IMR-90 (cell line): ENCODE results near the gene PTPRO. TPM values are rescaled to one million over a fixed set of nuclear protein-coding genes. Genes with fewer than 3 reads are reported as not detected.

Experiments used
- ATAC-seq: fragments of 200-7000 bp; cut with Tn5 transposase; 2 replicates; pipeline ENCODE4 v1.9.1; 2020; ENCODE audit warnings: low read depth, mild to moderate bottlenecking, moderate library complexity
- BruUV-seq: library from RNA; stranded (reverse); fragments of 400-500 nt; replicated peaks from 2 replicates; lab custom pipeline; 2021; lab: Mats Ljungman, UMichigan
- CTCF ChIA-PET: fragments of 300-600 bp; formaldehyde crosslinking; extraction: SDS; loops from one replicate; lab custom pipeline; 2021; ENCODE audit warnings: antibody characterized with exemption; lab: Yijun Ruan, JAX
- POLR2A ChIA-PET: fragments of 300-600 bp; sonication (Branson Sonifier 250); formaldehyde crosslinking; loops from one replicate; lab custom pipeline; 2022; ENCODE audit warnings: antibody characterized with exemption; ENCODE audit not compliant: unreplicated experiment; lab: Charles Lee
- DNase-seq: peaks from one replicate; pipeline ENCODE4 v3.0.0; 2013
- H2AFZ ChIP-seq: replicated peaks from 2 replicates; pipeline ENCODE3; 2013; ENCODE audit warnings: low read length, mild to moderate bottlenecking; ENCODE audit not compliant: poor library complexity
- H2AK5ac ChIP-seq: 2 replicates; pipeline ENCODE4 v1.6.1; 2013; ENCODE audit warnings: low read depth, low read length, inconsistent platforms
- H2AK9ac ChIP-seq: replicated peaks from 2 replicates; pipeline ENCODE3; 2013; ENCODE audit warnings: mild to moderate bottlenecking, low read depth, low read length, moderate library complexity; ENCODE audit not compliant: poor library complexity
- H2BK120ac ChIP-seq: 2 replicates; pipeline ENCODE4 v1.6.1; 2013; ENCODE audit warnings: low read depth, low read length, inconsistent platforms
- H2BK15ac ChIP-seq: 3 replicates; pipeline ENCODE4 v1.6.1; 2013; ENCODE audit warnings: low read depth, low read length, inconsistent platforms
- H2BK20ac ChIP-seq: 2 replicates; pipeline ENCODE4 v1.6.1; 2013; ENCODE audit warnings: low read depth, mild to moderate bottlenecking, inconsistent platforms, low read length, moderate library complexity
- H2BK5ac ChIP-seq: 2 replicates; pipeline ENCODE4 v1.6.1; 2013; ENCODE audit warnings: mild to moderate bottlenecking, low read depth, low read length, inconsistent platforms; ENCODE audit not compliant: poor library complexity, severe bottlenecking
- H3K14ac ChIP-seq: replicated peaks from 2 replicates; pipeline ENCODE4 v1.6.1; 2013; ENCODE audit warnings: low read depth, low read length, inconsistent platforms
- H3K18ac ChIP-seq: 2 replicates; pipeline ENCODE4 v1.6.1; 2013; ENCODE audit warnings: low read depth, low read length, control low read depth
- H3K23ac ChIP-seq: 2 replicates; pipeline ENCODE4 v1.6.1; 2013; ENCODE audit warnings: low read depth, low read length, inconsistent platforms
- H3K27ac ChIP-seq: 2 replicates; pipeline ENCODE4 v1.5.1; 2013; ENCODE audit warnings: mild to moderate bottlenecking, control low read depth, low read length; ENCODE audit not compliant: insufficient read depth
- H3K27me3 ChIP-seq: 2 replicates; pipeline ENCODE4 v1.6.1; 2013; ENCODE audit warnings: low read length; ENCODE audit not compliant: control insufficient read depth, insufficient read depth
- H3K36me3 ChIP-seq: 2 replicates; pipeline ENCODE4 v1.6.1; 2013; ENCODE audit warnings: low read length, mixed read lengths; ENCODE audit not compliant: control insufficient read depth, insufficient read depth
- H3K4ac ChIP-seq: 2 replicates; pipeline ENCODE4 v1.6.1; 2013; ENCODE audit warnings: low read depth, low read length, inconsistent platforms
- H3K4me1 ChIP-seq: 2 replicates; pipeline ENCODE4 v1.6.1; 2013; ENCODE audit warnings: low read length, mixed read lengths; ENCODE audit not compliant: control insufficient read depth, insufficient read depth
- H3K4me2 ChIP-seq: 2 replicates; pipeline ENCODE4 v1.6.1; 2013; ENCODE audit warnings: low read depth, mild to moderate bottlenecking, control low read depth, low read length, moderate library complexity
- H3K4me3 ChIP-seq: 2 replicates; pipeline ENCODE4 v1.5.1; 2013; ENCODE audit warnings: low read depth, mild to moderate bottlenecking, control low read depth, low read length, moderate library complexity; ENCODE audit not compliant: insufficient read depth
- H3K56ac ChIP-seq: 2 replicates; pipeline ENCODE4 v1.6.1; 2013; ENCODE audit warnings: low read length, inconsistent platforms; ENCODE audit not compliant: insufficient read depth; ENCODE audit errors: extremely low read depth
- H3K79me1 ChIP-seq, 2 experiments: 2 replicates each; pipeline ENCODE4 v1.6.1; 2013; ENCODE audit warnings: low read length in 2 of 2, inconsistent platforms in 1 of 2, low read depth in 1 of 2
- H3K9ac ChIP-seq: 2 replicates; pipeline ENCODE4 v1.6.1; 2013; ENCODE audit warnings: low read depth, low read length, control low read depth
- H3K9me1 ChIP-seq: 2 replicates; pipeline ENCODE4 v1.6.1; 2013; ENCODE audit warnings: low read length, inconsistent platforms; ENCODE audit not compliant: insufficient read depth
- H3K9me3 ChIP-seq: 2 replicates; pipeline ENCODE4 v1.6.1; 2013; ENCODE audit warnings: low read length; ENCODE audit not compliant: control insufficient read depth, insufficient read depth
- H4K20me1 ChIP-seq: 2 replicates; pipeline ENCODE4 v1.6.1; 2013; ENCODE audit warnings: low read length, inconsistent platforms; ENCODE audit not compliant: insufficient read depth
- H4K5ac ChIP-seq: 2 replicates; pipeline ENCODE4 v1.6.1; 2013; ENCODE audit warnings: mild to moderate bottlenecking, low read depth, low read length, control low read depth
- H4K8ac ChIP-seq, 2 experiments: 2 replicates each; pipeline ENCODE4 v1.6.1; 2013; ENCODE audit warnings: low read depth in 2 of 2, low read length in 2 of 2, control low read depth in 1 of 2, inconsistent platforms in 1 of 2
- H4K91ac ChIP-seq: 2 replicates; pipeline ENCODE4 v1.6.1; 2013; ENCODE audit warnings: low read depth, low read length, inconsistent platforms; ENCODE audit not compliant: insufficient read depth
- CEBPB ChIP-seq: IDR thresholded peaks from 2 replicates; pipeline ENCODE4 v1.6.1; 2012; ENCODE audit warnings: low read depth, low read length, improper control_type of control experiment
- WGBS, 2 experiments: methylation state at CpG; one replicate each; pipeline versions ENCODE4 v1.1.5 to v1.1.7; 2013; ENCODE audit warnings: missing lambda C conversion rate in 2 of 2; ENCODE audit not compliant: insufficient read length in 1 of 2; ENCODE audit errors: extremely low coverage in 2 of 2; 5-methylcytosine and 5-hydroxymethylcytosine counted together
- dilution Hi-C: fragments of 300-500 bp; cut with HindIII; formaldehyde crosslinking; loops from one replicate; pipeline ENCODE4 v1.14.3; 2018; ENCODE audit warnings: low sequenced_read_pairs; ENCODE audit not compliant: unreplicated experiment
- in situ Hi-C: fragments of 300-500 bp; cut with MboI; formaldehyde crosslinking; loops from 3 replicates; pipeline ENCODE4 v1.14.3; 2019; ENCODE audit warnings: low sequenced_read_pairs, inconsistent platforms, mixed read lengths
- intact Hi-C: fragments of 100-400 bp; cut with micrococcal nuclease; formaldehyde crosslinking; loops from 2 replicates; pipeline ENCODE4 v1.10.0; 2022
- polyA plus RNA-seq, 3 experiments: library from polyadenylated mRNA; depleted of rRNA; stranded (reverse); fragments of >200 nt; gene quantifications; 2 replicates each; pipeline ENCODE4 v1.2.3, GENCODE V29; 2012; ENCODE audit warnings: low replicate concordance in 1 of 3
- total RNA-seq: library from RNA; depleted of rRNA; stranded (reverse); fragments of >200 nt; gene quantifications from 2 replicates; pipeline ENCODE4 v1.2.3, GENCODE V29; 2012
- TF ChIP-seq, protein P1 (sequence below): conservative IDR thresholded peaks from 2 replicates; pipeline ENCODE4 v1.5.1; 2012; ENCODE audit warnings: mild to moderate bottlenecking, low read depth, low read length, improper control_type of control experiment
- TF ChIP-seq, protein P2 (sequence below): fragments of 150-350 bp; IDR thresholded peaks from 2 replicates; pipeline ENCODE4 v1.6.1; 2016; ENCODE audit warnings: low read depth, mild to moderate bottlenecking, low read length, moderate library complexity, borderline replicate concordance

PTPRO gene
- total and polyA plus RNA-seq, 2 of the 4 experiments (the other 2 are of a cell fraction), result 0.03 to 0.18 TPM

DNA sequence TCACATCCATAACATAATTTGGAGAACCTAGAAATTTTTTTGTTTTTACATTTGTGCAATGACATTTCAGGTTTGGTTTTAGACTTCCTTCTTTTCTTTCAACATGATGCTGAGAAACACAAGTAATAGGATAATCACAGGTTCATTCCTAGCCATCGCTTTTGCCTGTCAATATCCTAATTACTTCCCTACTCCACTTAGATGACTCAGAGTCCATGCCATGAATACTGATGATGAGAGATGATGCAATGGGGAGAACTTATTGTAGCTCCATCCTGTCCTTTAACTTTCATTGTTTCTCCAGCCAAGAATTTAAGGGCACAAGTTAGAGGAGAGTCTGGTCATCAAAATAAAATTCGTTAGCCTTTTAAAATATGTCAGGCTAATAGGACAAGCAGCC, 101.3 kb downstream of the PTPRO start:
- Histone ChIP-seq H4K20me1 (no peaks in the 10 kb centered on the region), H2BK15ac (no peak overlapping the region), H4K5ac (no peak overlapping the region), H4K91ac (no peak overlapping the region), H2AK5ac (no peak overlapping the region), H2BK20ac (no peak overlapping the region), H2AFZ (no peak overlapping the region), H3K4me1 (no peaks in the 10 kb centered on the region), H3K23ac (no peak overlapping the region), H3K18ac (no peak overlapping the region), H3K9me3 (no peaks in the 10 kb centered on the region), H4K8ac (no peak overlapping the region), H2BK120ac (no peak overlapping the region), H3K56ac (no peak overlapping the region), H3K4ac (no peak overlapping the region), H2BK5ac (no peak overlapping the region), H3K36me3 (no peaks in the 10 kb centered on the region), H3K27me3 (no peaks in the 10 kb centered on the region), H3K79me1 (no peaks in the 10 kb centered on the region), H3K9ac (no peak overlapping the region), H3K4me3 (no peak overlapping the region), H2AK9ac (no peak overlapping the region), H3K4me2 (no peak overlapping the region), H3K27ac (no peak overlapping the region), H3K9me1 (no peaks in the 10 kb centered on the region), H3K14ac (no peak overlapping the region)
- intact Hi-C loops, result no loop called here
- ChIA-PET POLR2A (no interaction called here), CTCF (no interaction called here)
- dilution Hi-C loops, result no loop called here
- ATAC-seq (no peak), DNase-seq (no peak)
- no TSS peak for BruUV-seq
- peak; percentile 43 for TF ChIP-seq CEBPB
- TF ChIP-seq, protein P1, sequence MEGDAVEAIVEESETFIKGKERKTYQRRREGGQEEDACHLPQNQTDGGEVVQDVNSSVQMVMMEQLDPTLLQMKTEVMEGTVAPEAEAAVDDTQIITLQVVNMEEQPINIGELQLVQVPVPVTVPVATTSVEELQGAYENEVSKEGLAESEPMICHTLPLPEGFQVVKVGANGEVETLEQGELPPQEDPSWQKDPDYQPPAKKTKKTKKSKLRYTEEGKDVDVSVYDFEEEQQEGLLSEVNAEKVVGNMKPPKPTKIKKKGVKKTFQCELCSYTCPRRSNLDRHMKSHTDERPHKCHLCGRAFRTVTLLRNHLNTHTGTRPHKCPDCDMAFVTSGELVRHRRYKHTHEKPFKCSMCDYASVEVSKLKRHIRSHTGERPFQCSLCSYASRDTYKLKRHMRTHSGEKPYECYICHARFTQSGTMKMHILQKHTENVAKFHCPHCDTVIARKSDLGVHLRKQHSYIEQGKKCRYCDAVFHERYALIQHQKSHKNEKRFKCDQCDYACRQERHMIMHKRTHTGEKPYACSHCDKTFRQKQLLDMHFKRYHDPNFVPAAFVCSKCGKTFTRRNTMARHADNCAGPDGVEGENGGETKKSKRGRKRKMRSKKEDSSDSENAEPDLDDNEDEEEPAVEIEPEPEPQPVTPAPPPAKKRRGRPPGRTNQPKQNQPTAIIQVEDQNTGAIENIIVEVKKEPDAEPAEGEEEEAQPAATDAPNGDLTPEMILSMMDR, result no peak
- TF ChIP-seq, protein P2, sequence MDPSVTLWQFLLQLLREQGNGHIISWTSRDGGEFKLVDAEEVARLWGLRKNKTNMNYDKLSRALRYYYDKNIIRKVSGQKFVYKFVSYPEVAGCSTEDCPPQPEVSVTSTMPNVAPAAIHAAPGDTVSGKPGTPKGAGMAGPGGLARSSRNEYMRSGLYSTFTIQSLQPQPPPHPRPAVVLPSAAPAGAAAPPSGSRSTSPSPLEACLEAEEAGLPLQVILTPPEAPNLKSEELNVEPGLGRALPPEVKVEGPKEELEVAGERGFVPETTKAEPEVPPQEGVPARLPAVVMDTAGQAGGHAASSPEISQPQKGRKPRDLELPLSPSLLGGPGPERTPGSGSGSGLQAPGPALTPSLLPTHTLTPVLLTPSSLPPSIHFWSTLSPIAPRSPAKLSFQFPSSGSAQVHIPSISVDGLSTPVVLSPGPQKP, result no peak
- no CpG with 5 or more reads among the region's 2 CpGs for WGBS, 2 experiments
- in situ Hi-C loops, result no loop called here
